DND-41 (cell line): Measurements from ENCODE around the gene ANO2.

Source experiments
- ATAC-seq: fragments of 200-7000 bp; cut with Tn5 transposase; 3 replicates; pipeline ENCODE4 v1.9.1; 2021; ENCODE audit warnings: low read depth; ENCODE audit not compliant: insufficient read depth
- DNase-seq: peaks from one replicate; pipeline ENCODE4 v3.0.0-alpha.2; 2020
- H2AFZ ChIP-seq: 2 replicates; pipeline ENCODE4 v1.6.0; 2012; ENCODE audit warnings: low read depth, low read length
- H3K27ac ChIP-seq: 2 replicates; pipeline ENCODE4 v1.5.1; 2012; ENCODE audit warnings: low read length, inconsistent platforms
- H3K27me3 ChIP-seq: fragments of 200-600 bp; sonication (generic); 2 replicates; pipeline ENCODE4 v1.6.0; 2012; ENCODE audit warnings: low read length, mild to moderate bottlenecking, inconsistent platforms; ENCODE audit not compliant: insufficient read depth, poor library complexity
- H3K36me3 ChIP-seq: 2 replicates; pipeline ENCODE4 v1.5.1; 2012; ENCODE audit warnings: low read length, inconsistent platforms; ENCODE audit not compliant: insufficient read depth
- H3K4me1 ChIP-seq: 2 replicates; pipeline ENCODE4 v1.5.1; 2012; ENCODE audit warnings: mild to moderate bottlenecking, low read length; ENCODE audit not compliant: insufficient read depth
- H3K4me2 ChIP-seq: 2 replicates; pipeline ENCODE4 v1.6.0; 2012; ENCODE audit warnings: mild to moderate bottlenecking, moderate library complexity, low read length, inconsistent platforms; ENCODE audit not compliant: insufficient read depth
- H3K4me3 ChIP-seq, 2 experiments: fragments of 200-600 bp in 1 of 2; shearing (Covaris generic) in 1 of 2; 2 replicates each; pipeline ENCODE4 v1.5.1; 2012 to 2016; ENCODE audit warnings: inconsistent platforms in 2 of 2, low read length in 2 of 2, mild to moderate bottlenecking in 2 of 2, low read depth in 1 of 2, moderate library complexity in 1 of 2
- H3K79me2 ChIP-seq: 2 replicates; pipeline ENCODE4 v1.6.0; 2012; ENCODE audit warnings: low read length, inconsistent platforms; ENCODE audit not compliant: insufficient read depth
- H3K9ac ChIP-seq: 2 replicates; pipeline ENCODE4 v1.6.0; 2012; ENCODE audit warnings: low read depth, mild to moderate bottlenecking, inconsistent platforms, low read length, moderate library complexity
- H3K9me3 ChIP-seq: 2 replicates; pipeline ENCODE4 v1.5.1; 2012; ENCODE audit warnings: low read length, moderate library complexity, mild to moderate bottlenecking, inconsistent platforms; ENCODE audit not compliant: insufficient read depth, severe bottlenecking
- H4K20me1 ChIP-seq: 2 replicates; pipeline ENCODE4 v1.6.0; 2012; ENCODE audit warnings: low read length; ENCODE audit not compliant: insufficient read depth
- EZH2 ChIP-seq: IDR thresholded peaks from 3 replicates; pipeline ENCODE4 v1.6.1; 2012; ENCODE audit warnings: borderline replicate concordance, low read depth, mild to moderate bottlenecking, moderate library complexity, low read length, inconsistent platforms; ENCODE audit not compliant: severe bottlenecking
- TF ChIP-seq, protein P1 (sequence below): IDR thresholded peaks from 2 replicates; pipeline ENCODE4 v1.5.1; 2012; ENCODE audit warnings: borderline replicate concordance, low read length, moderate library complexity, mild to moderate bottlenecking; ENCODE audit not compliant: poor library complexity, severe bottlenecking; ENCODE audit errors: extremely low read depth

ANO2 gene

GRCh38 chr12:5785601-5786000 is 159.5 kb downstream of the ANO2 start:
- ATAC-seq (no peak), DNase-seq (no peak)
- Histone ChIP-seq H3K9ac (no peak overlapping the region), H3K79me2 (no peaks in the 10 kb centered on the region), H4K20me1 (no peaks in the 10 kb centered on the region), H3K4me3 (no peak overlapping the region), H2AFZ (no peak overlapping the region), H3K27ac (no peak overlapping the region), H3K9me3 (no peaks in the 10 kb centered on the region), H3K27me3 (peaks cover 10% of the 10 kb centered on the region), H3K4me1 (no peaks in the 10 kb centered on the region), H3K36me3 (no peaks in the 10 kb centered on the region), H3K4me2 (no peak overlapping the region)
- TF ChIP-seq, protein P1, sequence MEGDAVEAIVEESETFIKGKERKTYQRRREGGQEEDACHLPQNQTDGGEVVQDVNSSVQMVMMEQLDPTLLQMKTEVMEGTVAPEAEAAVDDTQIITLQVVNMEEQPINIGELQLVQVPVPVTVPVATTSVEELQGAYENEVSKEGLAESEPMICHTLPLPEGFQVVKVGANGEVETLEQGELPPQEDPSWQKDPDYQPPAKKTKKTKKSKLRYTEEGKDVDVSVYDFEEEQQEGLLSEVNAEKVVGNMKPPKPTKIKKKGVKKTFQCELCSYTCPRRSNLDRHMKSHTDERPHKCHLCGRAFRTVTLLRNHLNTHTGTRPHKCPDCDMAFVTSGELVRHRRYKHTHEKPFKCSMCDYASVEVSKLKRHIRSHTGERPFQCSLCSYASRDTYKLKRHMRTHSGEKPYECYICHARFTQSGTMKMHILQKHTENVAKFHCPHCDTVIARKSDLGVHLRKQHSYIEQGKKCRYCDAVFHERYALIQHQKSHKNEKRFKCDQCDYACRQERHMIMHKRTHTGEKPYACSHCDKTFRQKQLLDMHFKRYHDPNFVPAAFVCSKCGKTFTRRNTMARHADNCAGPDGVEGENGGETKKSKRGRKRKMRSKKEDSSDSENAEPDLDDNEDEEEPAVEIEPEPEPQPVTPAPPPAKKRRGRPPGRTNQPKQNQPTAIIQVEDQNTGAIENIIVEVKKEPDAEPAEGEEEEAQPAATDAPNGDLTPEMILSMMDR: no peak

DNA sequence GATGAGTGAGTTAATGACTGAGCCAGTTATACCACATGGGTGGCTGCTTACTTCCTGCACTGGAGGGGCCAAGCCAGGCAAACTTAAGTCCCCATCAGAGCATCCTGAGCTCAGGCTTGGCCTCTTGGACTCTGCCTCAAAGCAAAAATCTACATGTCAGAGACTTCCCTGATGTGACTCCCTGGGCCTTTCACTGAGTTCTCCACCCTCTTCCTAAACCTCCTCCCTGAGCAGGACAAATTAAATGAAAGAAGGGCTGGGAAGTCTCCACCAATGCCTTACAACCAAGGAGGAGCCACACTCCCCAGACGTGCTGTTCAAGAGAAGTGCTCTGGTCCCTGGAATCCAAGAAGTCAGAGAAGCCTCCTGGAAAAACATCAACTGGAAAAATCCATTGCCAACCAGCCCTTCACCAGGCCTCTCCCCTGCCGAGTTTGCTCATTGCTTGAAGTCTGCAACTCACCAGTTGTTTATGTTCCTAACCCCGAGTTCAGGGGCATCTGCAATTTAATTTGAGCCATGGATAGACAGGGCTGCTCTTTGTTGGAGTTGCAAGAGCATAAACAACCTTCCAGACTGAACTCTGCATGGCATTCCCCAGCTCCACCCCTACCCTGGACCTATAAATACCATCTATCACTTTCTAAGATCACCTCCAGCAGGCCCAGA is 160.5 kb downstream of the ANO2 start:
- TF ChIP-seq, protein P1: no peak
- H3K4me2 ChIP-seq: no peak overlapping the region
- no peaks in the 10 kb centered on the region for H3K4me1 ChIP-seq
- no peak overlapping the region for H3K9ac ChIP-seq
- DNase-seq: no peak
- H4K20me1 ChIP-seq: no peaks in the 10 kb centered on the region
- no peaks in the 10 kb centered on the region for H3K36me3 ChIP-seq
- no peaks in the 10 kb centered on the region for H3K79me2 ChIP-seq
- no peak overlapping the region for H3K27ac ChIP-seq
- no peaks in the 10 kb centered on the region for H3K9me3 ChIP-seq
- H2AFZ ChIP-seq: no peak overlapping the region
- peaks cover 3% of the 10 kb centered on the region for H3K27me3 ChIP-seq
- no peak overlapping the region for H3K4me3 ChIP-seq
- ATAC-seq: no peak

DNA sequence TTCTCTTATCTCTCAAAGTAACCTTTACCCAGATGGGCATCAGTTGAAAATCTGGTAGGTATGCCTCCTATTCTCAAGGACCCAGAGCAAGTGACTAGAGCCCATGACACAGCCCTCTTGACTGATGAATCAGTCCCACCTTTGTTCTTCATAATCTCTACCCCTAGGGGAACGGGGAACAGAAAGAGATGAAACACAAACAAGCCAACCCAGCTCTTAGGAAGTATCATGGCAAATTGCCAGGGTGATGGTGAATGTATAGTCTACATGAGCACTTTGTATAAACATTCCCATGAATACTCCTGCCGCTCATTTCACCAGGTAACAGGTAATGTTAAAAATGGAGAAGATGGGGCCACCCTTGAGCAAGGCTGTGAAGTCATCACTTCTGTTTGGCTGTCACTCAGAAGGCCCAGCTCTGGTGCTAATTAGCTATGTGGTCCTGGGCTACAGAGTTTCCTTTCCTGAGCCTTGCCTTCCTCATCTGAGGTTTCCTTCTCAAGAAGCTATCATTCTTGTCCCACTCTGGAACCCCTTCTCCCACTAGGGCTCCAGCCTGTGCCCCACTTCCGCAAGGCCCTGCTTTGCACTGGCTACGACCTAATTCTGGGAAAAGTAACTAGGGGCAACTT is 161.7 kb downstream of the ANO2 start:
- Histone ChIP-seq H3K4me2 (no peak overlapping the region), H3K9ac (no peak overlapping the region), H3K36me3 (no peaks in the 10 kb centered on the region), H2AFZ (no peak overlapping the region), H3K79me2 (no peaks in the 10 kb centered on the region), H3K4me3 (no peak overlapping the region), H3K9me3 (no peaks in the 10 kb centered on the region), H4K20me1 (no peaks in the 10 kb centered on the region), H3K27ac (no peak overlapping the region), H3K27me3 (peaks cover 3% of the 10 kb centered on the region), H3K4me1 (no peaks in the 10 kb centered on the region)
- TF ChIP-seq, protein P1: no peak
- TF ChIP-seq EZH2: no peak
- DNase-seq: no peak
- ATAC-seq: no peak

- Histone ChIP-seq H3K4me3 (no peak overlapping the region), H3K9ac (no peak overlapping the region), H4K20me1 (no peaks in the 10 kb centered on the region), H3K79me2 (no peaks in the 10 kb centered on the region), H3K36me3 (no peaks in the 10 kb centered on the region), H3K27ac (no peak overlapping the region), H3K4me2 (no peak overlapping the region), H3K27me3 (no peaks in the 10 kb centered on the region), H3K4me1 (no peaks in the 10 kb centered on the region), H3K9me3 (no peaks in the 10 kb centered on the region), H2AFZ (no peak overlapping the region)
- ATAC-seq (no peak), DNase-seq (no peak)
- no peak for TF ChIP-seq EZH2
- TF ChIP-seq, protein P1: no peak
These were observed 164.5 kb downstream of the ANO2 start for GRCh38 chr12:5780536-5780935.
